ENCODE data around the gene MED31.
A peak's percentile ranks its signal among the peaks of the same experiment; 100 is the strongest.

Gene MED31

GRCh38 chr17:6654841-6655731 lies 3.7 kb upstream of the MED31 start:
- no peak for DNase-seq

DNA sequence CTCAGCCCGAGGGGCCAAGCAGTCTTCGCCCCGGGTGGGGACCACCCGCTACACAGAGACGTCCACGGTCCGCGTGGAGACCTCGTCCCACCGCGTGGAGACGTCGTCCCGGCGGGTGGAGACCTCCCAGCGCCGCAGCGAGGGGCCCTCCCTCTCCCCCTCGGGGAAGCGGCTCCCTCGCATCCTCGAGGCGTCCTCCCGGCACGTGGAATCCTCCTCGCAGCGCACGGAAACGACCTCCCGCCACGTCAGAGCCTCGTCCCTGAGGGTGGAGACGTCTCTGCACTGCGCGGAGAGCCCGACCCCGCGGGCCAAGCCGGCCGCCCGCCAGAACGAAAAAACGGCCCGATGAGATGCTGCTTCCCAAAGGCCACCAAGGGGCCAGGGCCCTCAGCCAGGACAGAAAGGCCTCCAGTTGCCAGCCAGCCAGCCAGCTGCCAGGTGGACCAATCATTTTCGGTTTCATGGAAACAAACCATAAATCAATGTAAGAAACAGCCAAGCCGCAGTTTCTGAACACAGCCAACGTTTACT lies 581 bp upstream of the MED31 start:
- peak; percentile 36 for DNase-seq

DNA sequence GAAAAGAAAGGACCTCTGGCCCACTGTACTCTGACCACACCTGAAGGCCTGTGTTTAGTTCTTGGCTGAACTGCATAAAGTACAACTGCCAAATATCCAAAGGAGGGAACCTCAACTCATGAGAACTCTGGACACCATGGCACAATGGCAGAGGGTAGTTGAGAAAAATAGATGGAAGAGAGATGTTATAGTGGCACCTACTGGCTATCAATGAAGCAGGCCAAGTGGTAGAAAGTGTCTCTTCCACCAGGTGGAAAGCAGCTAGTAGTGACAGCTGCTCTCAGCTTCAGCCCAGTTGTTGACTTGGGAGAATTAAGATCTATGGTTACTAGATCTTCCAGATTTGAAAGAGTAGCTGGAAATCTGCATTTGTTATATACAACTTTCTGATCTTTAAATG lies 3.2 kb downstream of the MED31 start:
- DNase-seq, result no peak

DNA sequence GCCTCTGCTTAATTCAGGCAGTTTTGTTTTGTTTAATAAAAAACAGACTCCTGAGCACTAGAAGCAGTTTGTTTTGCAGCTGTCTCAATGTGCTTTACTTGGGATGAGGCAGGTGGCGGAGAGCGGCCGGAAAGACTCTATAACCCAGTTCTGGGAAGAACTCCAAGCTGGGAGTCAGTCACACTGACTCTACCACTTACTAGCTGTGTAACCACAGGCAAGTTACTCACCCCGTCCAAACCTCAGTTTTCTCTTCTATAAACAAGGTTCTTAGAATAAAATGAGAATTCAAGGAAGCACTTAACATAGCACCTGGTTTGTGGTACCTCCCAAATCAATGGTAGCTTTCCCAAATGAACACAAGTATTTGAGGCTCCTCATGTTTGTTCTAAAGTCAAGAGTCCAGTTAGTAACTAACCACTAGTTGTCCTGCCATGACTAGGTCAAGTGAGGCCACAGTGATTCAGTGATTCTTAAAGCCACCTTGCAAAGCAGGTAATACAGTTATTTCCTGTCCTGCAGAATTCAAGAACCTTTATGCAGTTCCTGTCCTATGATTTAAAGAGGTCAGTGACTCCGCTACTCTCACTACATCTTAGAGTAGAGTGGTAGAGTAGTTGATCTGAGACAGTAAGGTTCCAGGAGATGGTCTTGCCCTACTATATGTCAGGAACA lies 7.8 kb downstream of the MED31 start:
- no peak for DNase-seq

DNA sequence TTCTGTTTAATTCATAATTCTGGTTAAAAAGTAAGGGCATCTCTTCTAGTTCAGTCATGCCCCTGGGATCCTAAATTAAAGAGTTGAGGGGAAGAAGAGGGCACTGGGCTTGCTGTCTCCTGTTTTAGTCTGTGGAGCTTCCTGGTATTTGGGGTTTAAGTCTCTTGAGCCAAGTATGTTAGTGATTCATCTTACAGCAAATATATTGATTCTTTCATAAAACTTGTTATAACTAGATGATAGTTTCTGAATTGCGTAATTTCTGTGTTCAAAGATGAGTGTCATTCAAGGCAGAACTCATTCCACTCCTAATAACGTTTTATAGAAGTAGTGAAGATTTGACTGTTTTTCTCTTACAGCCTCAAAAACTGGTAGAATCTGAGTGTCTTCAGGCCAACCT lies 8.8 kb downstream of the MED31 start:
- DNase-seq, result no peak

- no peak for DNase-seq
Observed at GRCh38 chr17:6641247-6641863, 10.1 kb downstream of the MED31 start.

DNA sequence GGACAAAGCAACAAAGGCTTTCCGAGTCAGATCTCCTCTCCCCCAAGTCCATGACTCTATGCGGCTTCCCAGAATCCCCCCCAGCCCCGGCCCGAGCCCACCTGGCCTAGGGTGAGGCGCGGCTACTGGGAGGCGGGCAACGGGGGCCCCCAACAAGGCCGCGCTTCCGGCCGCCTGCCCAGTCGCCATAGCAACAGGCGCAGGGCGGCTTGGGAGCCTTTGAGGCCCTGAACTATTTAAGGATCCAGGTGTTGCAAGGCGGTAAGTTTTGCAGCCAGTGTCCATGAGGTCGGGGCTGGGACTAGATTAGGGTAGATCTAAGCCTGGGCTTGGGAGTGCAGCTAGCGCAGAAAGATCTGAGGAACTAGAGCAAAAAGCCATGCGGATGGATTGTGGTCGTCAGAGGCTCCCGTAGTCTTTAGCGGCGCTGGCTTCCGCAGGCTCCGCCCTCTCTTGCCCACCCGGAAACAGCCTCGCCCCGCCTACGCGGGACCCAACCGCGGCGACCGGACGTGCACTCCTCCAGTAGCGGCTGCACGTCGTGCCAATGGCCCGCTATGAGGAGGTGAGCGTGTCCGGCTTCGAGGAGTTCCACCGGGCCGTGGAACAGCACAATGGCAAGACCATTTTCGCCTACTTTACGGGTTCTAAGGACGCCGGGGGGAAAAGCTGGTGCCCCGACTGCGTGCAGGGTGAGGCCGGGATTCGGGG lies 10.7 kb downstream of the MED31 start, which contains the start of the genes KIAA0753 and TXNDC17:
TSS of gene KIAA0753 (minus strand) at position 176 of the 711 bp plus-strand sequence. CDS start 5,608 bp downstream, outside the sequence.
TSS of gene TXNDC17 (plus strand) at position 525 of the 711 bp plus-strand sequence. CDS start at position 548, 23 bp downstream.
- peak; percentile 92 for DNase-seq

DNA sequence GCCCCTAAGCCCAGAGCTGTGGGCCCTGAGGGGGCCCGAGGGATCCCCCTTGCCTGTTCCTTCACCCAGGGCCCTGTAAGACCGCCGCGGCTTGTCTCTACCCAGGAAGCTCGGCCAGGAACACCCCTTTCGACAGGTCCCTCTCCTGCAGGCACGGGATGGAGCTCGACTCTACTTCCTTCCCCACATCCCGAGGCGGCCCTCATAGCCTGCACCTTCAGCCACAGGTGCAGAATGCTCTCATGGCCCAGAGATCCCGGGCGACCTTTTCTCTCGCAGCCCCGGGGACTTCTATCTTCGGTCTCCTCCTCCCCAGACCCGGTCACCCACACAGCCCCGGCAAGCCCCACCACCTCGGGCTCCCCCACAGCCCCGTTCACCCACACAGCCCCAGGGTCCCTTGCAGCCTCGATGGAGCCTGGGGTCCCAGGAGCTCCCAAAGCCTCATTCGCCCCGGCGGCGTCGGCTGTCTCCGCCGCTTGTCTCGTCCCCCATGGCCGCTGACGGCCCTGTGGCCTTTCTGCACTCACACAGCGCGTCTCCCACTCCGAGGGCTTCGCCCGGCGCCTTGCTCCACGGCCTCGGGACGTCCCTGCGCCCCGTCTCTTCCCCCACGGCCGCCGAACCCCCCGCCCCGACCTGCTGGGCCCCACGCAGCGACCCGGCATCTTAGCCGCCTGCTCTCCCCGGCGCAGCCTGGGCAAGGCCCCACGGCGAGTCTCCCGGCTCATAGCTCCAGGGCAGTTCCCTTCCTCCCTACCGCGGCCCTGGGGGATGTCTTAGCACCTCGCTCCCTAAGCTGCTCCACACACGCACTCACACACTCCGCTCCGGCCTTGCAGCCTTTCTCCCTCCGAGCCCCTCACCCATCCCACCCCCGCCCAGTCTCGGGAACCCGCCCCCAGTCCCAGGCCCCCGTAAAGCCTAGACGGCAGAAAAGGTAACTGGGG lies 11.5 kb downstream of the MED31 start:
- DNase-seq, result peak; percentile 47

- no peak for DNase-seq
Observed at GRCh38 chr17:6639014-6639585, 12.3 kb downstream of the MED31 start.

DNA sequence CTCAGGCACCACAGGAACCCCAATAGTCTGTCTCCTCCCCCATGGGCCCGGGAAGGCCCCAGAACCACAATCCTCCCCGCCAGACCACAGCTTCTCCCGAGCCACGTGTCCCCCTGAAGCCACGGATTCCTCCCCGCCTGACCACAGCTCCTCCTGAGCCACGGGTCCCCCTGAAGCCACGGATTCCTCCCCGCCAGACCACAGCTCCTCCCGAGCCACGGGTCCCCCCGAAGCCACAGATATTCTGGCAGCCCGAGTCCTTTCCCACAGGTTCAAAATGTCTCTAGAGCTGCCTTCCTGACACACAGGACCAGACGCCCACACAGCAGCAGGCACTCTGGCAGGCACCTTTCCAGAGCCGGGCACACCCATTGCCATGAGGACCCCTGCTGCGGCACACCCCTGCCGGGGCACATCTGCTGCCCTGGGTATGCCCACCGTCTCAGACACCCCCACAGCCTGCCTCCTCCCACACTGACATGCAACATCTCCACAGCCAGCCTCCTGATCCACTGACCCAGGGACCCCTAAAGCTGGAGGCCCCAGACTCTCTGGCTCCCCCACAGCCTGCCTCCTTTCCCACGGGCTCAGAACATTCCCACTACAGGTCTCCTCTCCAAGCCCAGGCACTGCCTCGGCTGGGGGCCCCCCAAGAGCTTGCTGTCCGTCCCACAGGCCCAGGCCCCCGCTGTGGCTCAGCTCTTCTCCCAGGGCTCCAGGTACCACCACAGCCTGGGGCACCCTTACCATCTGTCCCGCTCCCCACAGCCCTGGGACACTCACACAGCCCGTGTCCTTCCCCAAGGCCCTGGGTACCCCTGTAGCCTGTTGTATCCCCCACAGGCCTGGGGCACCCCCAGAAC lies 13.1 kb downstream of the MED31 start:
- DNase-seq, result no peak

DNA sequence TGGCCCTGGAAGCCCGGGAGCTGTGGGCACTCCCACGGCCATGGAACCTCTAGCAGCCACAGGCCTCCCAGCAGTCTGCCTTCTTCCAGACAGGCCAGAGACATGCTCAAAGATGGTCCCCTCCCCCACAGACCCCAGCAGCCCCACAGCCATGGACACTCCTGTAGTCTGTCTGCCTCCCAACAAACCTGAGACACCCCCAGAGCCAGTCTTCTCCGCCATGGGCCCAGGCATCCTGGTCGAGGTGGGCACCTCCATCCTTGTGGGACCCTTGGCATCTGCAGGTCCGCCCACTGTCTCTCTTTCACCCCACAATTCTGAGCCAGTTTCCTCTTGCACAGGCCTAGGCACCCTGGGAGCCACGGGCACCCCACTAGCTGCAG lies 14.0 kb downstream of the MED31 start:
- DNase-seq, result no peak

- no peak for DNase-seq
Observed at GRCh38 chr17:6636616-6637457, 14.6 kb downstream of the MED31 start.

GRCh38 chr17:6636105-6636504 lies 15.3 kb downstream of the MED31 start:
- no peak for DNase-seq

- no peak for DNase-seq
Observed at GRCh38 chr17:6633263-6633662, 18.1 kb downstream of the MED31 start.

DNA sequence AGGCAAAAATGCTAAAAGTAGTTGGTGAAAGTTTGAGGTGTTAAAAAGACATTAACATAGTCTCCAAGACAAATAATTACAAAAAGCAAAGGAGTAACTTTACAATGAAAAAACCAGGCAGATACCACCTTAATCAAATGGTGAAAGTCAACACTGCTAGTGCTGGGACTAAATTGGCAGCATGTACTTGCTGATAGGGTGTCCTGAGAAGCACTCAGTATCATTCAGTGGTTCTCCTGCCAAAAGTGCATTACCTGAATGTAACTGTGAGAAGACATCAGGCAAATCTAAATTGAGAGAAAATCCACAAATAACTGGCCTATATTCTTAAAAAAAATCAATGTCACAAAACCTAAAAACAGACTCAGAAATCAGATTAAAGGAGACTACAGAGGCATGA lies 18.9 kb downstream of the MED31 start:
- no peak for DNase-seq

DNA sequence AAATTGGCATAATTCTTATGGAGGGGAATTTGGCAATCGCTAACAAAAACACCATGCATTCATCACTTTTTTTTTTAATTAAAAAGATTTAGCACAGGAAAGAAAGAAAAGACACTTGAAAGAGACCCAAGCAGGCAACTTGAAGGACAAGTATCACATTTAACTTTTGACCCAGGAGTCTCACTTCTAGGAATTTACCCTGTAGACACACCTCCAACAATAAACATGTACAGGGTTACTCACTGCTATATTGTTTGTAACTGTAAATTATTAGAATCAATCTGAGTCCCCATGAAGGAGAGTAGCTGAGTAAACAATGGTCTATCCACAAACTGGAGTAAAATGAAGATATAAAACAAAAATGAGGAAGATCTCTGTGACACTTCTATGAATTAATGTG lies 21.0 kb downstream of the MED31 start:
- no peak for DNase-seq

- DNase-seq, result no peak
Observed at GRCh38 chr17:6627019-6627418, 24.4 kb downstream of the MED31 start.

DNA sequence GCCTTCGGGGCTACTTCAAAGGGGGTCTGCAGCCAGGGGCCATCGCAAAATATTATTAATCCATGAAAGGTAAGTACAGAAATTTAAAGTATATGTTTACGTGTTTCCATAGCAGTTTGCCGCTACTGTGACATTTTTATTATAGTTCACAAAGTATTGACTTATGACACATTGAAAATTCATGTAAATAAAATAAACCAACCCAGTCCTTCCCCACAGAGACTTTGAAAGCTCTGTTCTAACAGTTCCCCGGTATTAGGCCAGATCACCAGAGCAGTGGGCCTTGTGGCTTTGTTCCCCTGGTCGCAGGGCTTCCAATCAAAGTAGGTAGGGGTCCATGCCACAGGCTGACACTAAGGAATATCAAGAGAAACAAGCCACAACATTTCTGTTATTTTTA lies 24.8 kb downstream of the MED31 start:
- DNase-seq, result no peak

- DNase-seq, result no peak
Observed at GRCh38 chr17:6623941-6624340, 27.5 kb downstream of the MED31 start.

Data from activated naive CD4-positive, alpha-beta T cell treated with Interleukin-2 at 50 U/mL for 16 hours (primary cell).